HG02588 (cell line): Measurements from ENCODE around the gene ZNF148.

ENCODE experiments used
- ATAC-seq: cut with Tn5 transposase; IDR thresholded peaks from one replicate; pipeline ENCODE4 v1.9.1; 2021; ENCODE audit warnings: mild to moderate bottlenecking, moderate library complexity; ENCODE audit not compliant: unreplicated experiment

Gene ZNF148

DNA sequence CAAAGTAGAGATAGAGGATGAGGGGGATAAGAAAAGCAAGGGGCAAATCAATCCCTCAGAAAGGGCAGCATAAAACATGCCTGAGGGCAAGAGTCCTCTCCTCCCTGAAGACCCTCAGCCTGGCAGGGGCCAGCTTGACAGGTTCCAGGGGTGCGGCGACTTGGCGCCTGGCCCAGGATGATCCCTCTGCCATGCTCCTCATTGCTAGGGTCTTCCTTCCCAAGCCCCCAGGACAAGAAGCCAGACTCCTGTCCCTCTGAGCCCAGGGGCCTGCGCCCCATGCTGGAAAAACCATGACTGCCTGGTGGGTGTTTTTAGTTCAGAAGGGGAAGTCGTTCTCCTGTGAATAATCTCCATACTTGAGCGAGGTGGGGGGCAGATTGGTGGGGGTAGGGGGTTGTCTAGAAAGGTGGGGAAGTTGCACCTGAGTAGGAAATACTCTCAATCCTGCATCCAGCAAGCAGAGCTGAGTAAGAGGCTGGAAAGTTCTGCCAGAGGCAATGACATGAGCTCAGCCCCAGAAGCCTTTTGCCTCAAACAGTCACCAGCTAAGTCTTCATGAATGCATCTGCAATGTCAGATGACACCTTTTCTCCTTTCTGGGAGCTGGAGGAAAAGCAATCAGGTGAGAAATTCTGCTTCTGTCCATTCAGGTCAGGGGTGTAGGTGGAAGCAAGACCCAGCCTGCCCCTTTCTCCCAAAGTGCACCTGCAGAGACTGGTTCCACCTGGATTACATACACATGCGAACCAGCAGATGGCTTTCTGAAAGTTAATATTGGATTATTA is 180.9 kb downstream of the ZNF148 start:
- ATAC-seq: no peak

DNA sequence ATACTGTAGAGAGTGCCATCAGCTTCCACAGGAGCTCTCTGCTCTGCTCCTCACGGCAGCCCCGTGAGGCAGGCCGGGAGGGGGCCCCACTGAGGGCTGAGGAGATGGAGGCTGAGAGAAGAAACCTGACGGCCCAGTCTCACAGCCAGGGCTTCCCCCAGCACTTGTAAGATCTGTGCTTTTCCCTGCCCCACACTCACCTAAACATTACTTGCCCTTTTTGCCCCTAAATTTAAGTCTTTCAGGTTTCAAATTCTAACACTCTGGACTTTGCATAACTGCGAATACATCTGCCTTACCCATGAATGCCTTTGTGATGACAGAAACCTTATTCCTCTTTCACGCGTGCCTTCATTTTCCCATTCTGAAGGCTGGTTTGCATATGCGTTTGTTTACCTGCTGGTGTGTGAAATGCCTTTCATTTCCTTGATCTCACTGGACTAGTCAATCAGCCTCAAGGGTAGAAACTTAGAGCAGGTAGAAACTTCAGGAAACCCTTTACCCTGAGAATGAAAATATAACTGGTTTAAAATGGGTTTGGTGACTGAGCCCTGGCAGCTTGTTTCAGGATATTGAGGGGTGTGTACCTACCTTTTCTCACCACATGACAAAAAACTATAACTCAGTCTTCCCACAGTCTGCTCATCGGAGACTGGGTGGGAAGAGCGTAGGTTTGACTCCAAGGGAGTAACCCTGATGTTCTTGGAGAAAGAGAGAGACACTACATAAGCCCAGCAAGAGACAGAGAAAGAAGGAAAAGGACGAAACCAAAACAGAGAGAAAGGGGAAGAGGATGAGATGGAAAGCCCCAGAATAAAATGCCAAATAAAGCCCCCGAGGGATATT is 182.7 kb downstream of the ZNF148 start:
- ATAC-seq: peak; percentile 68

DNA sequence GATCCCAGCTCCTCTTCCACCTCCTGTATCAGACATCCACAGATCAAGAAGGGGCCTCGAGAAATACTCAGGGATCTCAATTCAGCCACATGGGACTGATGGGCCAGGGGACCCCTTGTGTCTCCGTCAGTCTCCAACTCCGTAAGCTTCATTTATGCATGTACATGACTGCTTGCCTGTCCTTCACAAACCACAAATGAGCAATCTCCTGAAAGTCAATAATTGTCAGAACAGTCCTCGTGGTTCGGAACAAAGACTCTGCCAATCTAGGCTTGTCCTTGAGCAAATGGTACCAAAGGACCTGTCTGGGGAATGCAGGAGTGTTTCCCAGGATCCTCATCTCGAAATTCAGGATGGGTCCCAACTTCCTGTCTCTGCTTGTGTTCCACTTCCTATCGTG is 183.4 kb downstream of the ZNF148 start:
- no peak for ATAC-seq

DNA sequence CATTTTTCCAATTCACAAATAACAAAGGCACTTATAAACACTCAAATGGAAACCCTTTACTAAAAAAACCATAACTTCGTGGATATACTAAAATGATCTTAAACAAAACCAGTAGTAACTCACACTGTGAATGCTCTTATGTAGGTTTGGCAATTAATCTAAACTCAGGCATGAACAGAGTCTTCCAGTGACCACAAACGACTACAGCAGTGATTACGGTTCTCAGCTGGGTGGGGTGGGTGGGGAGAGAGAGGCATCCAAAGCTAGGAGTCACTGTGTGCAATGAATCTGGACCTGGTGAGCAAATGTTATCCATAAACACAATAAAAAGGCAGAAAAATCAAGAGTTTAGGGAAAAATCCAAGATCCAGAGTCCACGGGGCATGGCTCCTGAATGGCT is 183.9 kb downstream of the ZNF148 start:
- ATAC-seq: no peak

DNA sequence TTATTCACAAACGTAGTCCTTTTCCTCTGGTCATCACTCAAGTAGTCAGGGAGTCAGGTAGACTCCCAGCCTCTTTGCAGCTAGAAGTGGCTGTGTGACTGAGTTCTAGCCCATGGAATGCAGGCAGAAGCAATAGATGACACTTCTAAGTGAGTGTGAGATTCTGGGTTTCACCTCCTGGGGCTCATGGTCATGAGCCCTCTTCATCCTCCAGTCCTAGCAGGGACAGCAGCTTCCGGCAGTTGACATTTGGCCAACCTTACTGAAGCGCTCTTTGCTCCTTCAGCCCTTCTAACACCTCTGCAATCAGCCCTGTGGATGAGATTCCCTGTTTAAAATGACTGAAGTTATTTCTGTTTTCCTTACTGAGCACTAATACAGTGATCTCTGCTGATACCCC is 184.3 kb downstream of the ZNF148 start:
- no peak for ATAC-seq

DNA sequence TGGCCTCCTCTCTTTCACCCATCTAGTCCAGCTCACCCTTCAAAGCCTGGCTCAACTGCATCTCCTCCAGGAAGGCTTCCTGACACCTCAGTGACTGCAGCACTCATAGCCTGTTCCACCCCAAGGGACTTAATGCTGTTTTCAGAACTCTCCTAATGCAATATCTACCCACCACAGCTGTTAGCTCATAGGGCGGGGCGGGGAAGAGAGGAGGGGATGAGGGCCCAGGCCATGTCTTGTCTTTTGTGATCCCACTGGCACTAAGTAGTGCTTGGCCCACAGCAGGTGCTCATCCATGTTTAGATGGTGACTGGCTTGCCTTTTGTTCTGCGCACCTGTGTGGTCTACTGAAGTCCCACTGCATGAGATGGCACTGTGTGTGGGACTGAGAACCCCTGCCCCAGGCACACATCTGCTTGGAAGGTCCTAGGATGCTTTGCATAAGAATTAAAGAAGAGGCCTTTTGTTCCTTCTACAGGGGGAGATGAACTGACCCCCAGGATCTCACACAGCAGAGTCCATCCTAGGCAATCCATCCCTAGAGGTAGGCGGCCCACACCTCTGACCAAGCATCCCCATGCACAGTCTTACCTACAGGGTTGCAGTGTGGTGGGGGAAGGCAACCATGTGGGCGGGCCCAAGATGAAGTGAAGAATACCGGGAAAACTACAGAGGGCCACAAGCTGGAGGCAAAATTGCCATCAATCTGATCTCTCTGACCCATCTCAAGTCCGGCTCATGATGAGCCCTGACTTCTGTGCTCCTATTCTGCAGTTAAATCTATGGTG is 185.6 kb downstream of the ZNF148 start:
- ATAC-seq: no peak

DNA sequence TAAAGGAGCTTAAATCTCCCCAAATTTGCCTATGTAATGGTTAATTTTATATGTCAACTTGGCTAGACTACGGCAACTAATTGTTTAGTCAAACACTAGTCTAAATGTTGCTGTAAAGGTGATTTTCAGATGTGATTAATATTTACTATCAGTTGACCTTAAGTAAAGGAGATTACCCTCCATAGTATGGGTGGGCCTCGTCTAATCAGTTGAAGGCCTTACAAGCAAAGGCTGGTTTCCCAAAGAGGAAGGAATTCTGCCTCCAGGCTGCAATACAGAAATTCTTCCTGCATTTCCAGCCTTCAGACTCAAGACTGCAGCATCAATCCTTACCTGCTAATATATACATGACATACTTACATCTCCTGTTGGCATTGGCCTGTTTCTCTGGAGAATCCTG is 186.2 kb downstream of the ZNF148 start:
- ATAC-seq: no peak

DNA sequence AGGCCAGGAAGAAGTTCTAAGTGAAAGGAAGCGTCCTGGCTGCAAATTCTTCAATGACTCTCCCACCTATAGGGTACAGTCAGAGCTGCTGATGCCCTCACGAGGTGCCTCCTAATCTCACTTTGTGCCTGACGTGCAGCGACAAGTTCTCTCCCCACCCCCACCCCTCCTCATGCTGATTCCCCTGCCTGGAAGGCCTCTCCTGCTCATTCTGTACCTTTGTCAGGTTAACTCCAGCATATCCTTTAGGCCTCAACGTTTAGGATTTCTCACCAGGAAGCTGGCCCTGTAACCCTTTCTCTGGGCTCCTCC is 187.6 kb downstream of the ZNF148 start:
- ATAC-seq: no peak

DNA sequence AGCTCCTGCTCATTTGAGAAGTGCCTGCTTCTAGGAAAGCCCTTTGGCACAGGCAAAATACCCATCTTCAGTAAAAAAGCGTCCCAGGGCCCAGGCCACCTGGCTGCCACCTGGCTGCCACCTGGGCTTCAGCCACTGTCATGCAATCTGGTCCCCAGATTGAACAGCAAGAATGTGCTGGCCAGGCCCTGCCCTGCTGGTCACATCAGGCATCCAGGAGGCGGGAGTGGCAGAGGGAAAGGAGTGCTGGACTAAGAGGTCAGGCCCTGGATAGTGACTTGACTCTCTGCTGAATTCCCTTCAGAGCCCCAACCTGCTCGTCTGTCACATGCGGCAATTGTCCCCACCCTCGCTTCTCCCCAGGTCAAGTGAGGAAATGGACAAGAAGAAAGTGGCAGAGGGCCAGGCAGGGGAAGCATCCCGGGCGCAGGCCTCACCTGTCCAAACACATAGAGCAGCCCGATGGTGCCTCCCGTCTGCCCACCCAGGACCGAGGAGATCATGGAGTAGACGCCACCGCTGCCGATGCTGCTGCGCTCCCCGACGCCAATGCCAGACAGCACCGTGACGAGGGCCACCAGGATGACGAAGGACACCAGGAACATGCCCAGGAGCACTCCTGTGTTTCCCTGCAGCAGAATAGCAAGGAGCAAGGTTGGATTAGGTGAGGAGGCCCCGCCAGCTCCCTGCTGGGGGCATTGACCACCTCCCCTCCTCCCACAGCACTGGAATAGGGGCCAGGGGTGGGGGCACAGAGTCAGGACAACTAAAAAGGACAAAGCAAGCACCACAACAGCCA is 188.1 kb downstream of the ZNF148 start:
- no peak for ATAC-seq

DNA sequence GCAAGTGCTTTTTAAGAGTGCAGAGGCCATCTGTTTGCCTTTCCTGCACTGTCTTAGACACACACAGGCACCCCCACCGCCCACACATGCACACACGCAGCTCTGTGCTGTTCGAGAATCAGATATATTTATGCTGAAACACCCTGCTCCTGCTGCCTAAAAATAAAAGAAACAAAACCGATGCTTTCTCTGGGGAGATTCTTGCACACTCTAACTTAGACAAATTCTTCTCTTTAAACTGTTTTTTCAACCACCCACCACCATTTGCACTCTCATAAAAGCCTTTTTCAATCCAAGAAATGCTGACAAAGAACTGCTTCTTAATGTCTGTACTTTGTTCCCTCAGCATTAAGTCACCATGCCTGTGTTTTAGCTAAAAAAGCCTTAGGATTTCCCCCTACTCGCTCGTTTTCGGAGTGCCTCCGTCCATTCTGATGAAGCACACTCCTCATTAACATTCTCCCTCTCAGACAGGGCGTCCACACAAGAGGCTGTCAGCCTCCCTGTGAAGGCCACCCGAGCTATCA is 188.8 kb downstream of the ZNF148 start:
- ATAC-seq: peak; percentile 65

DNA sequence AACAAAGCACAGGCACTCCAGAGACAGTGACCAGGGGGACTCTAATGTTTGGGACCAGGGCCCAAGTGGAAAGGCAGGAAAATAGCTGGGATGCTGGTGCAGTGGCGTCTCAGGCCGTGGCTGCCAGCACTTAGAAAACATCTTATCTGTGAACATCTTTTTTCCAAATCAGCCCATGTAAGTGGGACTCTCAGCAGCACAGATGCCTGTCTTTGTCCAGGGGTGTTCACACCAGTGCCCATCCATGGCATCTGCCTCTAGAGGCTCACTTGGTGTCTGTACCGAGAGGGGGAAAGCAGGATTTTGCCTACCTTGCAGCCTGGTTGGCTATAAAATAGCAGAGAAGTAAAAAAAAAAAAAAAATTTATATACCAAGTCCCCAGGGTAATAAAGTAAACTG is 189.3 kb downstream of the ZNF148 start:
- ATAC-seq: no peak

DNA sequence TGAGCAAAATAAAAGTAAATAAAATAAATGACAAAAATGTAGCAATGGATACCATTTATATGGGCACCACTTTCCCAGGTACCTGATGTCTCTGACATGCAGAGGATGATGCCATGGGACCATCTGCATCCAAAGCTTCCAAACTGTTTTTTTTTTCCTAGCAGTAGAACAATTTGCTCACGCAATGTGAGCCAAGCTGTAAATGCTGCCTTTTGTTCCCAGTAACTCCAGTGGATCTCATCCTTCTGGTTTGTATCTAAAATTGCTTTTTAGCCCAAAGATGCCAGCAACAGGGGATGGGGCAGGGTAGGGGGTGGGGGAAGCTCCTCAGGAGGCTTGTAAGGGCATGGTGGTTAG is 195.3 kb downstream of the ZNF148 start:
- no peak for ATAC-seq

DNA sequence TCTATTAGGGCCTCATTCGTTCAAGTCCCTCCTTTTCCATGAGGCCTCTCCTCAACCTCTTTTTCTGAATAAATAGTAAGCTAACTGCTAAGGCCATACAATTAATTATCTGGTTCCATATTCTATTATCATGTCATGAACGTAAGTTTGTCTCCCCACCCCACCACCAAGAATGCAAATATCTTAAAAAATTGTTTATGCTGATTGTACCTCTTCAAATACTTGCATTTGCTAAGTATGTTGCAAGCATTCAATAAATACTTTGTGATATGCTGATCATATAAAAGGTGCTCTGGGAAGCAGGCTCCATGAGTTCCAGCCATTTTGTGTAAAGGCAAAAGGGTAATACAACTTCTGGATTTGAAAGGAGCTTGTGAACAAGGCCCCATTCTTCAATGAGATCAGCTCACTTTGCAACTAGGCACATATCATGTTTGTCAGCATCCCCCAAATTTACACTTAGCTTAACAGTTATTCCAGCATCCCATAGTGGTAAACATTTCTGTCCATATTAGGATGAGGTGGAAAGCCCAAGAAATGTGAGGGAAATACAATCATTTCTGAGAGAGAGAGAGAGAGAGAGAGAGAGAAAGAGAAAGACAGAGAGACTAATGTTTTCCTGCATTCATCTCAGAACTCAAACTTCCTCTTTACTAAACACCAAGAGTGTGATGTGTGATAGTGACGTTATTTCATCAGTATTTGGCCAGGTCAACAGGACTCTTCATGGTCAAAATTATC is 195.8 kb downstream of the ZNF148 start:
- ATAC-seq: no peak

DNA sequence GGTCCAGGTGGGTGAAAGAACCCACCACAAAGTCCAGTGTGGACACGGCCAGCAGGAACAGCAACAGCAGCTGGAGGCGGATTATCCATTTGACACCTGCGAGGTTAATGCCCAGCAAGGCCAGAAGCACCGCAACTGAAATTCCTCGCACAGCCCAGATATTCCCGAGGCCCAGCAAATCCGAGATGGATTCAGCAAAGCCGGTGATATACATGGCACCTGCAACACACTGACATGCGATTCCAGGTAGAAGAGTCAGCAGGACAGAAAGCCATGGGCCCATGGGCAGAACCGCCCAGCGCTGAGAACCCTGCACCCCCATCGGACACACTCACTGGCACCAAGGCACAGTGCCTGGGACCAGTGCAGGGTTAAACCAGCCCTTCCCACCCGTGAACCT is 197.4 kb downstream of the ZNF148 start:
- ATAC-seq: no peak
